Measurements from ENCODE around the gene ZNF132. TPM values are rescaled to one million over a fixed set of nuclear protein-coding genes. Genes with fewer than 3 reads are reported as not detected.

ZNF132 gene
- total RNA-seq, 4 donors from 2014 or later: 4.4 to 19.8 (median 7.6) TPM

DNA sequence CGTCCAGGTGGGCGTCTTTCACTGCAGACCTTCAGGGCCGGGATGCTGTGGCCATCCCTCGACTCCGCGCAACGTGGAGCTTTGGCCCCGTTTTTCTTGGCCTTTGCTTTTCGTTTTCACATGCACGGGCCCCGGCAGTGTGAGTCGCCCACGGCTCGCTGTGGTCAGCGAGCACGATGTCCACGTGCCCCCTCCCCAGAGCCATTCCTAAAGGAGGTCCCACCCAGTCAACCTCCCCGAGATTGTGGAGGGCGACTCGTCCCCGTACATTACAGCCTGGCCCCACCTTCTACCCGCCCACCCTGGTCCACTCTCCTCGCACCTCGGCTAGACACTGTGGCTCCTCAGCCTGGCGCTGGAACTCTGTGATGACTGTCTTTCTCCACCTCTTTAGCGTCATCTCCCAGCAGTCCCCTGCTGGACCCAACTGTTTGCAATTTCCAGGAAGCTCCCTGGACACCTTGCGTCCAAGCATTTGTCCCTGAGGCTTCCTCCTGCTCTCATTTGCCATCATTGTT, 36.6 kb upstream of the ZNF132 start:
- TF ChIP-seq, protein P1, sequence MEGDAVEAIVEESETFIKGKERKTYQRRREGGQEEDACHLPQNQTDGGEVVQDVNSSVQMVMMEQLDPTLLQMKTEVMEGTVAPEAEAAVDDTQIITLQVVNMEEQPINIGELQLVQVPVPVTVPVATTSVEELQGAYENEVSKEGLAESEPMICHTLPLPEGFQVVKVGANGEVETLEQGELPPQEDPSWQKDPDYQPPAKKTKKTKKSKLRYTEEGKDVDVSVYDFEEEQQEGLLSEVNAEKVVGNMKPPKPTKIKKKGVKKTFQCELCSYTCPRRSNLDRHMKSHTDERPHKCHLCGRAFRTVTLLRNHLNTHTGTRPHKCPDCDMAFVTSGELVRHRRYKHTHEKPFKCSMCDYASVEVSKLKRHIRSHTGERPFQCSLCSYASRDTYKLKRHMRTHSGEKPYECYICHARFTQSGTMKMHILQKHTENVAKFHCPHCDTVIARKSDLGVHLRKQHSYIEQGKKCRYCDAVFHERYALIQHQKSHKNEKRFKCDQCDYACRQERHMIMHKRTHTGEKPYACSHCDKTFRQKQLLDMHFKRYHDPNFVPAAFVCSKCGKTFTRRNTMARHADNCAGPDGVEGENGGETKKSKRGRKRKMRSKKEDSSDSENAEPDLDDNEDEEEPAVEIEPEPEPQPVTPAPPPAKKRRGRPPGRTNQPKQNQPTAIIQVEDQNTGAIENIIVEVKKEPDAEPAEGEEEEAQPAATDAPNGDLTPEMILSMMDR (IDR thresholded peaks at IDR 0.05): no peak
- no peak for TF ChIP-seq POLR2A (IDR thresholded peaks at IDR 0.05)
- Histone ChIP-seq H3K27ac (peak overlapping the region; percentile 84 to 87), H3K9me3 (no peaks in the 10 kb centered on the region), H3K36me3 (no peaks in the 10 kb centered on the region), H3K4me3 (peak overlapping the region; percentile 55 to 58), H3K27me3 (no peaks in the 10 kb centered on the region), H3K4me1 (peaks cover 0 to 5% of the 10 kb centered on the region in 2 donors)
- intact Hi-C loops (cut with DNase I; ENCODE audit: low total_unique reads): no loop called here
- no peak for DNase-seq

DNA sequence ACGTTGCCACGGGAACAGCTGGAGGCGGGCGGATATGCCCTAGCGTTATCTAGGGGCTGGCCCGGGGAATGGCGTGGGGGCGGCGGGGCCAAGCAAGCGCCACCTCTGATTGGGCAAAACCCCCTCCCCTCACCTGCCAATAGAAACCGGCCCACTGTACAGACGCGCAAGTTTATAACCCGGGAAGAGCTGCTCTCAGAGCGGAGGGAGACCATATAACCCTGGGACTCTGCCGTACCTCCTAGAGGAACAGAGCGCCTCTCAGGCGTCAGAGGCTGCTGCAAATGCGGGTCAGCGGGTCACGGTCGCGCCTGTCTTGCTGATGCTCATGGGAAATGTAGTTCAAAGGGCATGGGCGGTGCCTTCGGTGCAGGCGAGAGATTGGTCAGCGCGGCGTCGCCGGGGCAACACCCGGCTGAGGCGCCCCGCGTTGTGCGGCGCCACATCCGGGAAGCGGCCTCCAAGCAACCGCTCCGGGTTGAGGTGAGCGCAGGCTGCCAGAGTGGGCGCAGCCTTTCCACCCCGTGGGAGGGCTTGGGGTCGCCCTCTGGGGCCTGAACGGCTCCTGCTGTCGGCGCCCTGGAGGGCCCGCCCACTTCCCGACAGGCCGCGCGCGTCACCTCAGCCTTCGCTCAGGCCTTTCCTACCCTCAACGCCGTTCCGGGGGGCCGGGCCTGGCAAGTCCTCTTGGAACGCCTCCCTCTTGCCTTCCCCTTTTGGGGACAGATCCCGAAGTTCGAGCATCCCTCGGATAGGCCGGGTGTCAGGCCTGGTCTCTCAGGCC, 36.0 kb upstream of the ZNF132 start, which contains the start of gene ZNF446:
ZNF446 (plus strand) TSS at position 639 of the 784 bp plus-strand sequence. CDS start 867 bp downstream, outside the sequence.
- peak; percentile 96 to 98 for DNase-seq
- peak in 1 of 2 donors; percentile 55 for TF ChIP-seq POLR2A (IDR thresholded peaks at IDR 0.05)
- TF ChIP-seq, protein P1 (IDR thresholded peaks at IDR 0.05): peak in 1 of 4 experiments; percentile 4
- H3K36me3 ChIP-seq: no peaks in the 10 kb centered on the region
- H3K27ac ChIP-seq: peak within 1 kb of the TSS; percentile 84 to 87
- H3K4me3 ChIP-seq: peak within 1 kb of the TSS; percentile 55 to 58
- no peaks in the 10 kb centered on the region for H3K27me3 ChIP-seq
- H3K9me3 ChIP-seq: no peaks in the 10 kb centered on the region
- H3K4me1 ChIP-seq: peaks cover 0 to 5% of the 10 kb centered on the region in 2 donors
- intact Hi-C loops (cut with DNase I; ENCODE audit: low total_unique reads): no loop called here

DNA sequence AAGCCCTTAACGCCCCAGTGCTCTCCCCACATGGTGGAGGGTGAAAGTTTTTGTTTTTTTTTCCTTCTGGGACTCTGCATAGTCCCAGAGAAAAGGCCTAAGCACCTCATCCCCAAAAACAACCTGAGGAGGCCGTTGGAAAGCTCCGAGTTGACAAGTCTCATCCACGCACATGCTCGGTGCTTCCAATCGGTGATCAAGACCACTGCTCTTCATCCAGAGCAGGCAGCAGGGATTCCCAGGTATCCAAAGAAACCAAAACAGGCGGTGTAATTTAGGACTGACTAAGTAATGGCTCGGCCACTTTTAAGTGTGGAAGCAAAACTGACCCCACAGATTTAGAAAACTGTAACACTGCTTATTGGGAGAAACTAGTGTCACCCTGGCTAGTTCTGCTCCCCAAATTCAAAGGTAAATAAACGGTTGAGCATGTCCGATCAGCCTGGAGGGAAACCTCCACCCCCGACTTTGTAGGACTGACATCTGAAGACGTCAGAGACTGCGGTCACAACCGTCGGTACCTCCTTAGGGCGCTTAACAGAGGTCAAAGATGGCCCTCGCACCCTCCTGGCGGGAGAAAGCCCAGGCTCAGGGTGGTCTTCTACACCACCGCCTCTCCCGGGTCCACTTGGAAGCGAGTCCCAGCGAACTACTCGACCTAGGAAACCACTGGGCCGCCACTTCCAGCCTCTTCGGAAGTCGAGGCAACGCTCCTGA, 35.2 kb upstream of the ZNF132 start:
- H3K4me1 ChIP-seq: peaks cover 0 to 5% of the 10 kb centered on the region in 2 donors
- no peaks in the 10 kb centered on the region for H3K27me3 ChIP-seq
- TF ChIP-seq POLR2A (IDR thresholded peaks at IDR 0.05): no peak
- TF ChIP-seq, protein P1 (IDR thresholded peaks at IDR 0.05): no peak
- H3K4me3 ChIP-seq: peak overlapping the region; percentile 55 to 58
- H3K27ac ChIP-seq: peak overlapping the region; percentile 84 to 87
- DNase-seq: no peak
- no peaks in the 10 kb centered on the region for H3K9me3 ChIP-seq
- no peaks in the 10 kb centered on the region for H3K36me3 ChIP-seq
- intact Hi-C loops (cut with DNase I; ENCODE audit: low total_unique reads): no loop called here

DNA sequence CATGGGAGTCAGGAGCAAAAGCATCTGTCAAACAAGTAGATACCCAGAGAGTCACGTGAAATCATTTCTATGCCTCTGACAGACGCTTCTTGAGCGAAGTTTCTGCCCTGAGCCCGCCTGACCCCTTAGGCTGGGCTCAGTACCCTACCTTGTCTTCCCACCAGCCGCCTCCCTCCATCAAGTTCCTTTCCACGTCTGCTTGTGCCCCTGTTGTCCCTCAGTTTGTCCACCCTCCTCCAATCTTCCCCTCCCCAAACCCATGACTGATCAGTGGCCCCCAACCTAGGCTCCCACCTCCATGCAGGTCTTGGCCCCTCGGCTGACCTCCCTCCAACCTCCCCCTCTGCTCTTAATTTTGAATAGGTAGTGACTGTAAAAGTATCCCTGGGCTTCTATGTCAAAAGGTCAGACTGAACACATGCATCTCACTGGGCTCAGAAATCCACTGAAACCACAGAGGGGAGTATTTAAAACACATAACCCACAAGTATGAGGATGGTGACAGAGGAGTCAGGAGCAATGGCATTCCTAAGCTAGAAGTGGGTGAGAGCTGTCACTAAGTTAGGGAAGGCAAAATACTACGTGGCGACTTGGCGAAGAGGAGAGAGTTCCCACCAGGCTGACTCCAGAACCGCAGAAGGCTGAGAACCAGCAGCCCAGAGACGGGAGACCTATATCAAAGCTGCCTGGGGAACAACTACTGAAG, 34.5 kb upstream of the ZNF132 start:
- no peak overlapping the region for H3K27ac ChIP-seq
- no peaks in the 10 kb centered on the region for H3K27me3 ChIP-seq
- intact Hi-C loops (cut with DNase I; ENCODE audit: low total_unique reads): no loop called here
- peaks cover 0 to 5% of the 10 kb centered on the region in 2 donors for H3K4me1 ChIP-seq
- no peaks in the 10 kb centered on the region for H3K9me3 ChIP-seq
- DNase-seq: no peak
- H3K4me3 ChIP-seq: no peak overlapping the region
- no peaks in the 10 kb centered on the region for H3K36me3 ChIP-seq
- TF ChIP-seq, protein P1 (IDR thresholded peaks at IDR 0.05): no peak
- TF ChIP-seq POLR2A (IDR thresholded peaks at IDR 0.05): no peak

Data from uterus (tissue), 4 donors.